Neural cell (in vitro differentiated cells): Measurements from ENCODE around the gene MGLL.

Source experiments
- CTCF ChIP-seq: fragments of 450-650 bp; IDR thresholded peaks from 2 replicates; pipeline ENCODE4 v1.5.1; 2014; ENCODE audit warnings: antibody characterized with exemption, mild to moderate bottlenecking, moderate library complexity; ENCODE audit not compliant: poor library complexity, severe bottlenecking
- EP300 ChIP-seq: fragments of 450-650 bp; conservative IDR thresholded peaks from 2 replicates; pipeline ENCODE4 v1.6.1; 2014; ENCODE audit warnings: antibody characterized with exemption, mild to moderate bottlenecking, moderate library complexity; ENCODE audit not compliant: poor library complexity, severe bottlenecking
- EZH2 ChIP-seq: fragments of 200-600, 300-800 bp; shearing (Covaris generic), sonication (generic); IDR thresholded peaks from 2 replicates; pipeline ENCODE4 v1.6.1; 2014; ENCODE audit warnings: antibody characterized with exemption, low read length, borderline replicate concordance, mild to moderate bottlenecking; ENCODE audit not compliant: insufficient read depth, poor library complexity, severe bottlenecking
- POLR2AphosphoS5 ChIP-seq: IDR thresholded peaks from 2 replicates; pipeline ENCODE4 v1.6.1; 2012
- SMC3 ChIP-seq: fragments of 450-650 bp; conservative IDR thresholded peaks from 2 replicates; pipeline ENCODE4 v1.6.1; 2014; ENCODE audit warnings: antibody characterized with exemption, mild to moderate bottlenecking, moderate library complexity; ENCODE audit not compliant: poor library complexity

- TF ChIP-seq EP300 (no peak), CTCF (no peak), SMC3 (no peak), EZH2 (no peak), POLR2AphosphoS5 (no peak)
Observed at GRCh38 chr3:127661600-127661999, 160.7 kb downstream of the MGLL start.
